ENCODE data around the gene CHSY3.

DNA sequence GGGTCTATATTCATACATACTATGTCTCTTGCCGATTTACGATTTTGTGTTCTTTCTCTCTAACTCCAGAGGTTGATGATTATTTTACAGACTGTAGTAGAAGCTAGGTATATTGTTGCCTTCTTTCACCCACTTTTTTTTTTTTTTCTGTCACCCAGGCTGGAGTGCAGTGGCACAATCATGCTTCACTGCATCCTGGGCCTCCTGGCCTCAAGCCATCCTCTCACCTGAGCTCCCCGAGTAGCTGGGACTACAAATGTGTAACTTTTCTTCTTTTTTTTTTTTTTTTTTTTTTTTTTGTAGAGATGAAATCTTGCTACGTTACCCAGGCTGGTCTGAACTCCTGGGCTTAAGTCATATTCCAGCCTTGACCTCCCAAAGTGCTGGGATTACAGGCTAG lies 96.2 kb downstream of the CHSY3 start:
- TF ChIP-seq, protein P1, sequence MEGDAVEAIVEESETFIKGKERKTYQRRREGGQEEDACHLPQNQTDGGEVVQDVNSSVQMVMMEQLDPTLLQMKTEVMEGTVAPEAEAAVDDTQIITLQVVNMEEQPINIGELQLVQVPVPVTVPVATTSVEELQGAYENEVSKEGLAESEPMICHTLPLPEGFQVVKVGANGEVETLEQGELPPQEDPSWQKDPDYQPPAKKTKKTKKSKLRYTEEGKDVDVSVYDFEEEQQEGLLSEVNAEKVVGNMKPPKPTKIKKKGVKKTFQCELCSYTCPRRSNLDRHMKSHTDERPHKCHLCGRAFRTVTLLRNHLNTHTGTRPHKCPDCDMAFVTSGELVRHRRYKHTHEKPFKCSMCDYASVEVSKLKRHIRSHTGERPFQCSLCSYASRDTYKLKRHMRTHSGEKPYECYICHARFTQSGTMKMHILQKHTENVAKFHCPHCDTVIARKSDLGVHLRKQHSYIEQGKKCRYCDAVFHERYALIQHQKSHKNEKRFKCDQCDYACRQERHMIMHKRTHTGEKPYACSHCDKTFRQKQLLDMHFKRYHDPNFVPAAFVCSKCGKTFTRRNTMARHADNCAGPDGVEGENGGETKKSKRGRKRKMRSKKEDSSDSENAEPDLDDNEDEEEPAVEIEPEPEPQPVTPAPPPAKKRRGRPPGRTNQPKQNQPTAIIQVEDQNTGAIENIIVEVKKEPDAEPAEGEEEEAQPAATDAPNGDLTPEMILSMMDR (conservative IDR thresholded peaks at IDR 0.05; ENCODE audit: low read depth in 2 of 2) = no peak
- TF ChIP-seq EZH2 (IDR thresholded peaks at IDR 0.05; ENCODE audit: low read depth, unreplicated experiment) = no peak

Measured in GM23338 (cell line).